CD14-positive monocyte (primary cell): ENCODE results near the gene HECW1. TPM values are rescaled to one million over a fixed set of nuclear protein-coding genes. Genes with fewer than 3 reads are reported as not detected.

Experiments used
- DNase-seq, 3 donors: peaks; one replicate each; pipeline ENCODE4 v3.0.0-alpha.2; 2011 to 2022
- H2AFZ ChIP-seq: 2 replicates; pipeline ENCODE4 v1.6.0; 2012; ENCODE audit warnings: mild to moderate bottlenecking, low read depth, low read length, inconsistent platforms; ENCODE audit not compliant: insufficient read depth, poor library complexity, severe bottlenecking
- H3K27ac ChIP-seq, 2 donors: 1 replicate in 1 of 2; 2 replicates in 1 of 2; pipeline ENCODE4 v1.5.1; 2012 to 2013; ENCODE audit warnings: low read length in 2 of 2, control low read depth in 1 of 2, inconsistent platforms in 1 of 2, low read depth in 1 of 2, mild to moderate bottlenecking in 1 of 2
- H3K27me3 ChIP-seq, 2 donors: one replicate each; pipeline versions ENCODE4 v1.6.0 to v1.6.1; 2011 to 2013; ENCODE audit warnings: low read length in 2 of 2; ENCODE audit not compliant: control insufficient read depth in 2 of 2, insufficient read depth in 2 of 2
- H3K36me3 ChIP-seq, 2 donors: replicated peaks in 1 of 2; 1 replicate in 1 of 2; 2 replicates in 1 of 2; pipeline versions ENCODE4 v1.5.1 to v1.6.1; 2012 to 2013; ENCODE audit warnings: low read length in 2 of 2, control low read depth in 1 of 2, inconsistent platforms in 1 of 2, mild to moderate bottlenecking in 1 of 2; ENCODE audit not compliant: insufficient read depth in 2 of 2, control insufficient read depth in 1 of 2
- H3K4me1 ChIP-seq, 2 donors: 1 replicate in 1 of 2; 2 replicates in 1 of 2; pipeline versions ENCODE4 v1.5.1 to v1.6.1; 2012 to 2013; ENCODE audit warnings: low read length in 2 of 2, control low read depth in 1 of 2, inconsistent platforms in 1 of 2, mild to moderate bottlenecking in 1 of 2, moderate library complexity in 1 of 2; ENCODE audit not compliant: insufficient read depth in 2 of 2, control insufficient read depth in 1 of 2
- H3K4me2 ChIP-seq: replicated peaks from 2 replicates; pipeline ENCODE3; 2012; ENCODE audit warnings: low read length, moderate library complexity, mild to moderate bottlenecking; ENCODE audit not compliant: poor library complexity, severe bottlenecking; ENCODE audit errors: extremely low read depth
- H3K4me3 ChIP-seq, 3 experiments: fragments of 200-600 bp in 1 of 3; sonication (generic) in 1 of 3; replicated peaks in 1 of 3; 1 replicate in 2 of 3; 2 replicates in 1 of 3; pipeline ENCODE4 v1.5.1; 2011 to 2013; ENCODE audit warnings: low read length in 3 of 3, mild to moderate bottlenecking in 3 of 3, control low read depth in 2 of 3, low read depth in 2 of 3, inconsistent platforms in 1 of 3, moderate library complexity in 1 of 3
- H3K79me2 ChIP-seq: 2 replicates; pipeline ENCODE4 v1.6.0; 2012; ENCODE audit warnings: mild to moderate bottlenecking, control low read depth, inconsistent platforms, low read length, moderate library complexity; ENCODE audit not compliant: insufficient read depth
- H3K9ac ChIP-seq: 2 replicates; pipeline ENCODE4 v1.6.0; 2017; ENCODE audit warnings: low read length, mild to moderate bottlenecking; ENCODE audit not compliant: insufficient read depth, poor library complexity, severe bottlenecking
- H3K9me3 ChIP-seq, 2 donors: replicated peaks in 1 of 2; 1 replicate in 1 of 2; 2 replicates in 1 of 2; pipeline versions ENCODE4 v1.5.1 to v1.6.1; 2012 to 2013; ENCODE audit warnings: low read length in 2 of 2, control low read depth in 1 of 2; ENCODE audit not compliant: control insufficient read depth in 1 of 2, insufficient read depth in 1 of 2
- H4K20me1 ChIP-seq: 2 replicates; pipeline ENCODE4 v1.6.0; 2012; ENCODE audit warnings: mild to moderate bottlenecking, low read length, control low read depth, moderate library complexity; ENCODE audit not compliant: insufficient read depth
- H3K27ac Mint-ChIP-seq, 7 donors: one replicate each; pipeline ENCODE4 v1.8.0; 2020; ENCODE audit warnings: mild to moderate bottlenecking in 7 of 7, mixed read lengths in 7 of 7, moderate library complexity in 6 of 7, inconsistent platforms in 2 of 7
- H3K27me3 Mint-ChIP-seq, 3 donors: one replicate each; pipeline ENCODE4 v1.8.0; 2021 to 2022; ENCODE audit warnings: low read depth in 3 of 3, mild to moderate bottlenecking in 3 of 3, mixed read lengths in 3 of 3, moderate library complexity in 3 of 3, inconsistent platforms in 1 of 3
- H3K36me3 Mint-ChIP-seq, 2 donors: one replicate each; pipeline ENCODE4 v1.8.0; 2020; ENCODE audit warnings: mixed read lengths in 2 of 2, inconsistent platforms in 1 of 2, mild to moderate bottlenecking in 1 of 2
- H3K4me1 Mint-ChIP-seq: one replicate; pipeline ENCODE4 v1.8.0; 2020; ENCODE audit warnings: mild to moderate bottlenecking, mixed read lengths
- H3K4me3 Mint-ChIP-seq, 2 donors: one replicate each; pipeline ENCODE4 v1.8.0; 2020; ENCODE audit warnings: mild to moderate bottlenecking in 2 of 2, mixed read lengths in 2 of 2, moderate library complexity in 1 of 2
- H3K9me3 Mint-ChIP-seq, 7 donors: one replicate each; pipeline ENCODE4 v1.8.0; 2020 to 2022; ENCODE audit warnings: mixed read lengths in 7 of 7, mild to moderate bottlenecking in 6 of 7, moderate library complexity in 6 of 7, inconsistent platforms in 2 of 7
- CTCF ChIP-seq: fragments of 200-600 bp; IDR thresholded peaks from one replicate; pipeline ENCODE4 v1.8.0; 2022; ENCODE audit warnings: antibody characterized with exemption, mild to moderate bottlenecking
- WGBS: methylation state at CpG from one replicate; pipeline ENCODE4 v1.1.5; 2013; ENCODE audit warnings: missing lambda C conversion rate; ENCODE audit not compliant: insufficient coverage; 5-methylcytosine and 5-hydroxymethylcytosine counted together
- intact Hi-C, 2 donors: fragments of 100-400 bp; cut with micrococcal nuclease; formaldehyde crosslinking; loops; one replicate each; pipeline versions ENCODE4 v1.15.0 to v1.15.1; 2023
- polyA plus RNA-seq, 3 donors: library from polyadenylated mRNA; depleted of rRNA in 1 of 3; unstranded in 2 of 3; stranded (reverse) in 1 of 3; fragments of 300-500 nt in 2 of 3; fragments of >200 nt in 1 of 3; fragmentation: Illumina TruSeq in 2 of 3; gene quantifications; 1 replicate in 2 of 3; 2 replicates in 1 of 3; pipeline ENCODE4 v1.2.3, GENCODE V29; 2012 to 2021

Gene HECW1
- polyA plus RNA-seq, 3 donors: not detected

GRCh38 chr7:43078794-43079193, 33.7 kb upstream of the HECW1 start:
- H3K27ac ChIP-seq: no peak overlapping the region
- no peaks in the 10 kb centered on the region for H3K36me3 ChIP-seq
- no peaks in the 10 kb centered on the region for H3K79me2 ChIP-seq
- TF ChIP-seq CTCF: no peak
- no peaks in the 10 kb centered on the region for H3K9me3 ChIP-seq
- WGBS: 86% methylated on average over 5 of the region's 6 CpGs
- Mint-ChIP-seq H3K27me3 (peaks cover 0 to 4% (median 3%) of the 10 kb centered on the region in 3 donors), H3K27ac (no peak overlapping the region), H3K4me3 (no peak overlapping the region), H3K36me3 (no peaks in the 10 kb centered on the region), H3K9me3 (peaks cover 0 to 12% (median 4%) of the 10 kb centered on the region in 7 donors), H3K4me1 (no peaks in the 10 kb centered on the region)
- H3K9ac ChIP-seq: no peak overlapping the region
- H3K4me3 ChIP-seq: no peak overlapping the region
- no peak for DNase-seq
- intact Hi-C loops: no loop called here
- no peaks in the 10 kb centered on the region for H3K4me1 ChIP-seq
- no peaks in the 10 kb centered on the region for H3K27me3 ChIP-seq
- no peaks in the 10 kb centered on the region for H4K20me1 ChIP-seq
- H3K4me2 ChIP-seq: no peak overlapping the region
- no peak overlapping the region for H2AFZ ChIP-seq

- H3K27me3 Mint-ChIP-seq: peaks cover 4 to 10% (median 7%) of the 10 kb centered on the region in 3 donors
- TF ChIP-seq CTCF: no peak
- H3K27ac ChIP-seq: no peak overlapping the region
- no peak overlapping the region for H3K9ac ChIP-seq
- H3K4me1 ChIP-seq: no peaks in the 10 kb centered on the region
- WGBS: 100% methylated on average over 3 of the region's 4 CpGs
- no peak for DNase-seq
- H3K36me3 ChIP-seq: no peaks in the 10 kb centered on the region
- peaks cover 2 to 15% (median 2%) of the 10 kb centered on the region in 7 donors for H3K9me3 Mint-ChIP-seq
- no peaks in the 10 kb centered on the region for H3K4me1 Mint-ChIP-seq
- H3K4me3 ChIP-seq: no peak overlapping the region
- H3K4me2 ChIP-seq: no peak overlapping the region
- H4K20me1 ChIP-seq: no peaks in the 10 kb centered on the region
- no peaks in the 10 kb centered on the region for H3K27me3 ChIP-seq
- no peaks in the 10 kb centered on the region for H3K79me2 ChIP-seq
- no peaks in the 10 kb centered on the region for H3K36me3 Mint-ChIP-seq
- H3K4me3 Mint-ChIP-seq: no peak overlapping the region
- H3K9me3 ChIP-seq: no peaks in the 10 kb centered on the region
- H2AFZ ChIP-seq: no peak overlapping the region
- H3K27ac Mint-ChIP-seq: no peak overlapping the region
- intact Hi-C loops: no loop called here
Observed at GRCh38 chr7:43081603-43082002, 30.8 kb upstream of the HECW1 start.
